Neural progenitor cell (in vitro differentiated cells): ENCODE results near the gene IQSEC3.
"Not testable (repeated sequence)": the region's sequence is repeated elsewhere in the genome, so short reads cannot be mapped to it uniquely, and the experiment has no call there.

Source experiments
- CTCF ChIP-seq: fragments of 200-600 bp; sonication (generic); IDR thresholded peaks from 2 replicates; pipeline ENCODE4 v1.5.1; 2017; ENCODE audit warnings: antibody characterized with exemption, mild to moderate bottlenecking
- EZH2phosphoT487 ChIP-seq: fragments of 200-600 bp; sonication (generic); IDR thresholded peaks from 2 replicates; pipeline ENCODE4 v1.6.1; 2017; ENCODE audit warnings: antibody characterized with exemption

GRCh38 chr12:18821-19567 lies 47.6 kb upstream of the IQSEC3 start:
- TF ChIP-seq CTCF, EZH2phosphoT487: not testable (repeated sequence)
